ENCODE data around the gene ZBED2.

The ZBED2 gene

GRCh38 chr3:111616417-111617105, 21.4 kb upstream of the ZBED2 start:
- H3K4me3 ChIP-seq (replicated peaks; ENCODE audit: low read depth, low read length): no peak overlapping the region
- DNase-seq (ENCODE audit: extremely low read depth, insufficient read length): peak; percentile 56
- peak; percentile 74 for TF ChIP-seq CTCF (IDR thresholded peaks at IDR 0.05; ENCODE audit: insufficient read depth, low read length, poor library complexity, severe bottlenecking)
- no peaks in the 10 kb centered on the region for H3K36me3 ChIP-seq (ENCODE audit: control insufficient read depth, insufficient read depth, low read length)
- no peaks in the 10 kb centered on the region for H3K27me3 ChIP-seq (replicated peaks; ENCODE audit: control insufficient read depth, insufficient read depth, low read length)

- H3K27me3 ChIP-seq (replicated peaks; ENCODE audit: control insufficient read depth, insufficient read depth, low read length): no peaks in the 10 kb centered on the region
- TF ChIP-seq CTCF (IDR thresholded peaks at IDR 0.05; ENCODE audit: insufficient read depth, low read length, poor library complexity, severe bottlenecking): no peak
- no peaks in the 10 kb centered on the region for H3K36me3 ChIP-seq (ENCODE audit: control insufficient read depth, insufficient read depth, low read length)
- no peak for DNase-seq (ENCODE audit: extremely low read depth, insufficient read length)
- H3K4me3 ChIP-seq (replicated peaks; ENCODE audit: low read depth, low read length): no peak overlapping the region
These were observed 20.7 kb upstream of the ZBED2 start for GRCh38 chr3:111615880-111616279.

- no peak for DNase-seq (ENCODE audit: extremely low read depth, insufficient read length)
- Histone ChIP-seq H3K27me3 (replicated peaks; ENCODE audit: control insufficient read depth, insufficient read depth, low read length) (no peaks in the 10 kb centered on the region), H3K4me3 (replicated peaks; ENCODE audit: low read depth, low read length) (no peak overlapping the region), H3K36me3 (ENCODE audit: control insufficient read depth, insufficient read depth, low read length) (no peaks in the 10 kb centered on the region)
- no peak for TF ChIP-seq CTCF (IDR thresholded peaks at IDR 0.05; ENCODE audit: insufficient read depth, low read length, poor library complexity, severe bottlenecking)
These were observed 18.1 kb upstream of the ZBED2 start for GRCh38 chr3:111613294-111613693.

GRCh38 chr3:111610612-111611054, 15.5 kb upstream of the ZBED2 start:
- Histone ChIP-seq H3K36me3 (ENCODE audit: control insufficient read depth, insufficient read depth, low read length) (no peaks in the 10 kb centered on the region), H3K4me3 (replicated peaks; ENCODE audit: low read depth, low read length) (no peak overlapping the region), H3K27me3 (replicated peaks; ENCODE audit: control insufficient read depth, insufficient read depth, low read length) (no peaks in the 10 kb centered on the region)
- no peak for DNase-seq (ENCODE audit: extremely low read depth, insufficient read length)
- TF ChIP-seq CTCF (IDR thresholded peaks at IDR 0.05; ENCODE audit: insufficient read depth, low read length, poor library complexity, severe bottlenecking): no peak

- peak; percentile 51 for DNase-seq (ENCODE audit: extremely low read depth, insufficient read length)
- TF ChIP-seq CTCF (IDR thresholded peaks at IDR 0.05; ENCODE audit: insufficient read depth, low read length, poor library complexity, severe bottlenecking): no peak
- Histone ChIP-seq H3K36me3 (ENCODE audit: control insufficient read depth, insufficient read depth, low read length) (no peaks in the 10 kb centered on the region), H3K27me3 (replicated peaks; ENCODE audit: control insufficient read depth, insufficient read depth, low read length) (no peaks in the 10 kb centered on the region), H3K4me3 (replicated peaks; ENCODE audit: low read depth, low read length) (no peak overlapping the region)
These were observed 15.0 kb upstream of the ZBED2 start for GRCh38 chr3:111610189-111610588.

- H3K36me3 ChIP-seq (ENCODE audit: control insufficient read depth, insufficient read depth, low read length): no peaks in the 10 kb centered on the region
- DNase-seq (ENCODE audit: extremely low read depth, insufficient read length): no peak
- TF ChIP-seq CTCF (IDR thresholded peaks at IDR 0.05; ENCODE audit: insufficient read depth, low read length, poor library complexity, severe bottlenecking): no peak
- H3K27me3 ChIP-seq (replicated peaks; ENCODE audit: control insufficient read depth, insufficient read depth, low read length): no peaks in the 10 kb centered on the region
- H3K4me3 ChIP-seq (replicated peaks; ENCODE audit: low read depth, low read length): no peak overlapping the region
These were observed 14.6 kb upstream of the ZBED2 start for GRCh38 chr3:111609700-111610099.
